Nasal cavity respiratory epithelium epithelial cell of viscerocranial mucosa (primary cell): Measurements from ENCODE around the gene SLC1A1. TPM values are rescaled to one million over a fixed set of nuclear protein-coding genes. Genes with fewer than 3 reads are reported as not detected.

Source experiments
- total RNA-seq: library from RNA; depleted of rRNA; stranded (reverse); fragments of >200 nt; gene quantifications from 2 replicates; pipeline ENCODE4 v1.2.3, GENCODE V29; 2014

The SLC1A1 gene
- 0.68 and 1.8 TPM in 2 replicates for total RNA-seq

GRCh38 chr9:4489919-4490704, at the start of gene SLC1A1:
TSS of gene SLC1A1 (plus strand) at chr9:4490468. CDS start at chr9:4490680, 212 bp downstream.

Other genes starting within 250 kb of the SLC1A1 start
- gene GLIS3, start 190.4 kb upstream of the SLC1A1 start, total RNA-seq: 0.34 and 5.6 TPM in 2 replicates
- 6.5 and 12.0 TPM in 2 replicates for gene PLPP6, start 171.8 kb downstream of the SLC1A1 start, total RNA-seq
- gene SPATA6L, start 176.0 kb downstream of the SLC1A1 start, total RNA-seq: 2.7 and 3.3 TPM in 2 replicates
- gene CDC37L1, start 189.1 kb downstream of the SLC1A1 start, total RNA-seq: 27.7 and 38.4 TPM in 2 replicates